Measurements from ENCODE around the gene EPHA3.

- TF ChIP-seq, protein P1, sequence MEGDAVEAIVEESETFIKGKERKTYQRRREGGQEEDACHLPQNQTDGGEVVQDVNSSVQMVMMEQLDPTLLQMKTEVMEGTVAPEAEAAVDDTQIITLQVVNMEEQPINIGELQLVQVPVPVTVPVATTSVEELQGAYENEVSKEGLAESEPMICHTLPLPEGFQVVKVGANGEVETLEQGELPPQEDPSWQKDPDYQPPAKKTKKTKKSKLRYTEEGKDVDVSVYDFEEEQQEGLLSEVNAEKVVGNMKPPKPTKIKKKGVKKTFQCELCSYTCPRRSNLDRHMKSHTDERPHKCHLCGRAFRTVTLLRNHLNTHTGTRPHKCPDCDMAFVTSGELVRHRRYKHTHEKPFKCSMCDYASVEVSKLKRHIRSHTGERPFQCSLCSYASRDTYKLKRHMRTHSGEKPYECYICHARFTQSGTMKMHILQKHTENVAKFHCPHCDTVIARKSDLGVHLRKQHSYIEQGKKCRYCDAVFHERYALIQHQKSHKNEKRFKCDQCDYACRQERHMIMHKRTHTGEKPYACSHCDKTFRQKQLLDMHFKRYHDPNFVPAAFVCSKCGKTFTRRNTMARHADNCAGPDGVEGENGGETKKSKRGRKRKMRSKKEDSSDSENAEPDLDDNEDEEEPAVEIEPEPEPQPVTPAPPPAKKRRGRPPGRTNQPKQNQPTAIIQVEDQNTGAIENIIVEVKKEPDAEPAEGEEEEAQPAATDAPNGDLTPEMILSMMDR (IDR thresholded peaks at IDR 0.05; ENCODE audit: poor library complexity): no peak
- TF ChIP-seq EZH2 (IDR thresholded peaks at IDR 0.05; ENCODE audit: borderline replicate concordance) (no peak), EZH2phosphoT487 (IDR thresholded peaks at IDR 0.05; ENCODE audit: low read depth, severe bottlenecking, unreplicated experiment) (no peak)
These were observed 91.2 kb downstream of the EPHA3 start for GRCh38 chr3:89198591-89198990.
